Measurements from ENCODE around the gene IFT52. TPM values are rescaled to one million over a fixed set of nuclear protein-coding genes. Genes with fewer than 3 reads are reported as not detected.
A peak's percentile ranks its signal among the peaks of the same experiment; 100 is the strongest.

Gene IFT52
- total and polyA plus RNA-seq, 11 donors = 4.2 to 15.5 (median 5.7) TPM

DNA sequence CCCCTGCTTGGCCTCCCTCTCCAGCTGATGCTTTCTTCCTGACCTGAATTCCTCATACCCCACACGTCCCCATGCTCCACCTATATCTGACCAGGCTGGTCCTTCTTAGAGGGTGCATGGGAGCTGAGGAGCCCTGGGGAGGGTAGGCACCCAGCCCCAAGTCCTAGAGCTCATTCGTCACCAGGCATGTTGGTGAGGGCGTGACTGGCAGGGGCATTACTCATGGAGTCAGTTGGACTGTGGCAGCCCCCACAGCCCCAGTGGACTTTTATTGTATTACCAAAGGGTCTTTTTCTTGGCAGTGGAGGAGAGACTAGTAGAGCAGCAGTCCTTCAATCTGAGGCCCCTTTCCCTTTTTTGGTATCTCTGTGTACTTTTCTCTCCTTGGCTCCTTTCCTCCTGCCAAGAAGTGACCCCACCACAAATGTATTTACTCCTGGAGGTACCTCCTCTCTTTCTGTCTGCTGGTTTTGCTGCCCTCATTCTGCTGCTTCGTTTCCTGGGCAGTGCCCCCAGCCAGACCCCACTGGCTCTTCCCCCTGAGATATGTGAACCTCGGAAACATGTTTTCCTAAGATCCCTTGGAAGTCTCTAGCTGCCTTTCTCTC is 42.4 kb upstream of the IFT52 start:
- no peaks in the 10 kb centered on the region for H3K27me3 ChIP-seq
- DNase-seq (no peak), ATAC-seq (no peak)
- H3K36me3 ChIP-seq = peaks cover 0 to 9% (median 0%) of the 10 kb centered on the region in 9 donors
- no peak overlapping the region for H3K4me3 ChIP-seq
- no peaks in the 10 kb centered on the region for H3K4me1 ChIP-seq
- WGBS, 4 donors = 67 to 72% (median 71%) methylated on average over 5 of the region's 5 CpGs
- H3K9me3 ChIP-seq = peaks cover 0 to 8% (median 0%) of the 10 kb centered on the region in 12 donors
- intact Hi-C loops (cut with DNase I) = no loop called here
- no peak overlapping the region for H3K27ac ChIP-seq
- TF ChIP-seq, protein P1, sequence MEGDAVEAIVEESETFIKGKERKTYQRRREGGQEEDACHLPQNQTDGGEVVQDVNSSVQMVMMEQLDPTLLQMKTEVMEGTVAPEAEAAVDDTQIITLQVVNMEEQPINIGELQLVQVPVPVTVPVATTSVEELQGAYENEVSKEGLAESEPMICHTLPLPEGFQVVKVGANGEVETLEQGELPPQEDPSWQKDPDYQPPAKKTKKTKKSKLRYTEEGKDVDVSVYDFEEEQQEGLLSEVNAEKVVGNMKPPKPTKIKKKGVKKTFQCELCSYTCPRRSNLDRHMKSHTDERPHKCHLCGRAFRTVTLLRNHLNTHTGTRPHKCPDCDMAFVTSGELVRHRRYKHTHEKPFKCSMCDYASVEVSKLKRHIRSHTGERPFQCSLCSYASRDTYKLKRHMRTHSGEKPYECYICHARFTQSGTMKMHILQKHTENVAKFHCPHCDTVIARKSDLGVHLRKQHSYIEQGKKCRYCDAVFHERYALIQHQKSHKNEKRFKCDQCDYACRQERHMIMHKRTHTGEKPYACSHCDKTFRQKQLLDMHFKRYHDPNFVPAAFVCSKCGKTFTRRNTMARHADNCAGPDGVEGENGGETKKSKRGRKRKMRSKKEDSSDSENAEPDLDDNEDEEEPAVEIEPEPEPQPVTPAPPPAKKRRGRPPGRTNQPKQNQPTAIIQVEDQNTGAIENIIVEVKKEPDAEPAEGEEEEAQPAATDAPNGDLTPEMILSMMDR (IDR thresholded peaks at IDR 0.05) = no peak
- no peak for TF ChIP-seq POLR2A (IDR thresholded peaks at IDR 0.05)

DNA sequence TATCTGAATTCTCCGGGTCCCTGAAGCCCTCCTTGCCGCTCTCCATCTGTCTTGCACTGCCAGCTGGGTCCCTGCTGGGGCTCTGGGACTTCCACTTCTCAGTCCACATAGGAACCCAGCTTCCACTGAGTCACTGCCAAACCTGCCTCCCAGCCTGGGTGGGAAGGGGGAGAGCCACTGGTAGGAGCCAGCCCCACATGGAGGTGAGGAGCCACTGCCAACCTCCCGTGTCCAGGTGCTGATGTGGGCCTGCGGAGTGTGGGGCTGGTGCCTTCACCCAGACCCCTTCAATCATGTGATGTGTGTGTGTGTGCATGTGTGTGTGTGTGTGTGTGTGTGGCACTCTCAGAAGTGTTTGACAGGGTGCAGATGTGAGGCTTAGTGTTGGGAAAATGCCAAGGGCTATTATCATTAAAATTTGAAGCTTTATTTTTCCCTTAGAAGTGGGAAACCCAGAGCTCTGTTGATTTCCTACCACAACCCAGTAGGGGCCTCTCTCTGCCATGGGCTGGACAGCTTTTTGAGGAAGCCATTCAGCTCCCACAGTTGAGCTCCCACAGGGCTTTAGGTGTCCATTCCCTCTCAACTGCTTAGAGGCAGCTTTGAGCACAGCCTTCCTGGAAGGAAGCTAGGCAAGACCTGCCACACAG is 41.2 kb upstream of the IFT52 start:
- ATAC-seq = peak in 1 of 4 donors; percentile 34
- DNase-seq = no peak
- intact Hi-C loops (cut with DNase I) = no loop called here
- Histone ChIP-seq H3K27me3 (no peaks in the 10 kb centered on the region), H3K4me3 (no peak overlapping the region), H3K4me1 (no peaks in the 10 kb centered on the region), H3K27ac (no peak overlapping the region), H3K9me3 (peaks cover 0 to 8% (median 0%) of the 10 kb centered on the region in 12 donors), H3K36me3 (peaks cover 0 to 9% (median 0%) of the 10 kb centered on the region in 9 donors)
- WGBS, 4 donors = 81 to 88% (median 85%) methylated on average over 2 to 4 of the region's 4 CpGs
- no peak for TF ChIP-seq POLR2A (IDR thresholded peaks at IDR 0.05)
- TF ChIP-seq, protein P1 (IDR thresholded peaks at IDR 0.05) = no peak

GRCh38 chr20:43550456-43550855 is 40.3 kb upstream of the IFT52 start:
- Histone ChIP-seq H3K9me3 (peaks cover 0 to 8% (median 0%) of the 10 kb centered on the region in 12 donors), H3K4me1 (no peaks in the 10 kb centered on the region), H3K27ac (no peak overlapping the region), H3K36me3 (peaks cover 0 to 3% (median 0%) of the 10 kb centered on the region in 9 donors), H3K27me3 (no peaks in the 10 kb centered on the region), H3K4me3 (no peak overlapping the region)
- no peak for ATAC-seq
- WGBS, 4 donors = 87 to 97% (median 93%) methylated on average over 2 of the region's 2 CpGs
- TF ChIP-seq, protein P1 (IDR thresholded peaks at IDR 0.05) = no peak
- no peak for TF ChIP-seq POLR2A (IDR thresholded peaks at IDR 0.05)
- intact Hi-C loops (cut with DNase I) = no loop called here
- no peak for DNase-seq

- no peak overlapping the region for H3K27ac ChIP-seq
- H3K27me3 ChIP-seq = no peaks in the 10 kb centered on the region
- peaks cover 0 to 3% (median 0%) of the 10 kb centered on the region in 12 donors for H3K4me1 ChIP-seq
- intact Hi-C loops (cut with DNase I) = no loop called here
- no peak overlapping the region for H3K4me3 ChIP-seq
- H3K36me3 ChIP-seq = no peaks in the 10 kb centered on the region
- no peak for DNase-seq
- TF ChIP-seq, protein P1 (IDR thresholded peaks at IDR 0.05) = no peak
- TF ChIP-seq POLR2A (IDR thresholded peaks at IDR 0.05) = no peak
- no peaks in the 10 kb centered on the region for H3K9me3 ChIP-seq
- 78 to 83% (median 80%) methylated on average over 3 of the region's 3 CpGs for WGBS, 4 donors
- ATAC-seq = no peak
Measured at GRCh38 chr20:43554369-43554768, 36.4 kb upstream of the IFT52 start.

Measured in heart left ventricle (tissue), 16 donors.